Astrocyte (in vitro differentiated cells and primary cell): Measurements from ENCODE around the gene POU6F2.

ENCODE experiments used
- CTCF ChIP-seq: IDR thresholded peaks from 2 replicates; pipeline ENCODE4 v1.5.1; 2011; ENCODE audit warnings: low read depth, mild to moderate bottlenecking, inconsistent platforms, low read length, moderate library complexity; ENCODE audit not compliant: insufficient read depth
- EZH2 ChIP-seq: IDR thresholded peaks from 2 replicates; pipeline ENCODE4 v1.6.1; 2012; ENCODE audit warnings: mild to moderate bottlenecking, low read length, inconsistent platforms; ENCODE audit not compliant: insufficient read depth

- TF ChIP-seq CTCF (no peak), EZH2 (no peak)
Measured at GRCh38 chr7:39291628-39292410, 314.1 kb downstream of the POU6F2 start.
